ENCODE data around the gene SH3BP4.
A peak's percentile ranks its signal among the peaks of the same experiment; 100 is the strongest.

The SH3BP4 gene

GRCh38 chr2:235030936-235031335 lies 79.1 kb downstream of the SH3BP4 start:
- H3K27me3 Mint-ChIP-seq, result peaks cover 43% of the 10 kb centered on the region
- no peaks in the 10 kb centered on the region for H3K36me3 Mint-ChIP-seq (ENCODE audit: insufficient read depth)
- no peak for DNase-seq (ENCODE audit: low spot score in 2 of 2)
- H3K4me3 Mint-ChIP-seq, result no peak overlapping the region
- no peak for ATAC-seq (replicated peaks; ENCODE audit: extremely low read depth, poor library complexity, severe bottlenecking)
- H3K9me3 Mint-ChIP-seq, result no peaks in the 10 kb centered on the region
- H3K4me1 Mint-ChIP-seq, result no peaks in the 10 kb centered on the region
- no peak overlapping the region for H3K27ac Mint-ChIP-seq (ENCODE audit: low read depth)

- Mint-ChIP-seq H3K9me3 (no peaks in the 10 kb centered on the region), H3K4me1 (no peaks in the 10 kb centered on the region), H3K36me3 (ENCODE audit: insufficient read depth) (no peaks in the 10 kb centered on the region), H3K4me3 (no peak overlapping the region), H3K27ac (ENCODE audit: low read depth) (no peak overlapping the region), H3K27me3 (peaks cover 49% of the 10 kb centered on the region)
- ATAC-seq (replicated peaks; ENCODE audit: extremely low read depth, poor library complexity, severe bottlenecking) (no peak), DNase-seq (ENCODE audit: low spot score in 2 of 2) (no peak)
Observed at GRCh38 chr2:235031686-235032373, 80.0 kb downstream of the SH3BP4 start.

DNA sequence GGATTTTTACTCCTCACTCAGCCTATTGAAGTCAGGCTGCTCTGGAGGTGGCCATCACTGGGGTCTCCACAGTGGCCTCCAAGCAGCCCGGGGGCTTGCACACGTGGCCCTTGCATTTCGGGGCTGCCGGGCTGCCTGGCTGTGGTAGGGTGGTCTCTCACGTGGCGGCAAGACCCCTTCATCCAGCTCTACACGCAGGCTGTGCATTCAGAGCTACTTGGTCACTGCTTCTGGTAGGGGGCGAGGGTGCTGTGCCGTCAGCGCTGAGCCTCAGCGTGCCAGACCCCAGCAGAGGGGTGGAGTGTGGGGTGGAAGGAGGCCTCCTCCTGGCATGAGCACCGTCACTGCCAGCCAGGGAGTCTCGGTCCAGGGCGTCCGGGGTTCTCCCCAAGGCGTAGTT lies 80.6 kb downstream of the SH3BP4 start:
- H3K4me3 Mint-ChIP-seq, result no peak overlapping the region
- H3K9me3 Mint-ChIP-seq, result no peaks in the 10 kb centered on the region
- ATAC-seq (replicated peaks; ENCODE audit: extremely low read depth, poor library complexity, severe bottlenecking), result no peak
- H3K4me1 Mint-ChIP-seq, result no peaks in the 10 kb centered on the region
- no peaks in the 10 kb centered on the region for H3K36me3 Mint-ChIP-seq (ENCODE audit: insufficient read depth)
- no peak overlapping the region for H3K27ac Mint-ChIP-seq (ENCODE audit: low read depth)
- no peak for DNase-seq (ENCODE audit: low spot score in 2 of 2)
- H3K27me3 Mint-ChIP-seq, result peaks cover 46% of the 10 kb centered on the region

DNA sequence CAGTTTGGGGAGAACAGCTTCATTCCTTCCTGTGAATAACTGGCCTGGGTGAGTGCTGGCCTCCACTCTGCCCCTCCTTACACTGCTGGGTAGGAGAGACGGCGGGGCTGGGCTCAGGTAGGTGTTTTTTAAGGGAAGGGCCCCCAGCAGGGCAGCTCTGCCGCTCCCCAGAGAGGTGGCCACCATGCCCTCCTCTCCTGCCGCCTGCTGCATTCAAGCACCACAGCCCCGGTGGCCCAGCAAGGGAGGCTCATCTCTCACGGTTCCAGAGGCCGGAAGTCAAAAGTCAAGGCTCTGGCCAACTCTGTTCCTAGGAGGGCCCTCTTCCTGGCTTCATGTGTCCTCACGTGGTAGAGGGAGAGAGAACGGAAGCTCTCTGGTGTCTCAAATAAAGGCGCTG lies 81.1 kb downstream of the SH3BP4 start:
- Mint-ChIP-seq H3K4me3 (no peak overlapping the region), H3K27ac (ENCODE audit: low read depth) (no peak overlapping the region), H3K36me3 (ENCODE audit: insufficient read depth) (no peaks in the 10 kb centered on the region), H3K9me3 (no peaks in the 10 kb centered on the region), H3K4me1 (no peaks in the 10 kb centered on the region), H3K27me3 (peaks cover 41% of the 10 kb centered on the region)
- ATAC-seq (replicated peaks; ENCODE audit: extremely low read depth, poor library complexity, severe bottlenecking) (no peak), DNase-seq (ENCODE audit: low spot score in 2 of 2) (no peak)

DNA sequence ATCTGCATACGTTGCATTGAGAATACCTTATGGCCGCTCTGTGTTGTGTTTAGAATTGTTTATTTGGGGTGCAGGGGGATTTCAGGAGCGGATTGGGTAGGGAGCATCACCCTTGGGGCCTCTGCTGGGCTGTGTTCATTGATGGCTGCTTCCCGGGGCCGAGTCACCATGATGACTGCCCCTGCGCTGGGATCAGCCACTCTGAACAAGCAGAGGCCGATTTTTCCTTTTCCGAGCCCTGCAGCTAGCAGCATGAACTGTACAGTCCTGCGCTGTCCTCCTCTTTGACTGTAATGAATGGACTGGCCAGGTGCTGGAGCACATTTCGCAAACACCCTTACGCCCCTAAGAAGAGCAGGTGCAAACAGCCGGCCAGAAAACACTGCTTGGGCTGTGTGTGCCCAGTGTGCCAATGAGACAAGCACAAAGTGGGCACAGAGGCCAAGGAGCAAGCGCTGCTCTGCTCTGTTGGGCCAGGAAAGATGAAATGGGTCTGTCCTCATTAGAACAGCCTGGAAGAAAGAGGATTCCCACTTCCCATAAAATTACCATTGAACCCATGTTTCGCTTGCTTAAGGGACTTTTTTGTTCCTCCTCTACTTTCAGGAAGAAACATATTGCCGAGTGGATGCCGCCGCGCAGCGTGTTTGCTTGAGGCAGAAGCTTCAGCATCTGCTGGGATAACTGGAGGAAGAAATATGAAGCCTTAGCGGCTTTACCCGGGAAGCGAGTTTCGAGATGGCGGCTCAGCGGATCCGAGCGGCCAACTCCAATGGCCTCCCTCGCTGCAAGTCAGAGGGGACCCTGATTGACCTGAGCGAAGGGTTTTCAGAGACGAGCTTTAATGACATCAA lies 82.7 kb downstream of the SH3BP4 start:
- no peak overlapping the region for H3K27ac Mint-ChIP-seq (ENCODE audit: low read depth)
- no peak for DNase-seq (ENCODE audit: low spot score in 2 of 2)
- H3K4me1 Mint-ChIP-seq, result no peaks in the 10 kb centered on the region
- no peak overlapping the region for H3K4me3 Mint-ChIP-seq
- peaks cover 25% of the 10 kb centered on the region for H3K27me3 Mint-ChIP-seq
- no peak for ATAC-seq (replicated peaks; ENCODE audit: extremely low read depth, poor library complexity, severe bottlenecking)
- H3K9me3 Mint-ChIP-seq, result no peaks in the 10 kb centered on the region
- H3K36me3 Mint-ChIP-seq (ENCODE audit: insufficient read depth), result no peaks in the 10 kb centered on the region

DNA sequence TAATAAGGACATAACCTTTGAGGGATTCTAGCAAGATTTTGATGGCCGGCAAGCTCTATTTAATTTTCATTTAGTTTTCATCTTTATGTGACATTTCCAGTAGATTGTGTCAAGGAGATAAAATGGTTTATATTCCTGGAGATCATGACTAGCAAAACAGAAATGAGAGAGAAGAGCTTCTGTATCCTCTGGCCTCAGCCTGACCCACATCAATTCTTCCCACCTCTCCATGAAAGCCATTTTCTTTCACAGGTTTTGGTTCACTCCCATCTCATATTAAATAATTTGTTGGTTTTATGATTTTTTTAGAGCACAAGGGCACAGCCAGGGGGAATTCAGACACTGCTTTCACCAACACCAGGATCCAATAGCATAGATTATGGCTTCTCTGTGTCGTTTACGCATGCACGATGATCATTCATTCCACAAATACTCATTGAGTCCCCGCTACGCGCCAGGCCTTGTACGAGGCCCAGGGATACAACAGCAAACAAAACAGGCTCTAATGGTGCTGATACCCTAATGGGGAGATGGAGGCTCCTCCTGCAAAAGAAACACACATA lies 85.9 kb downstream of the SH3BP4 start:
- ATAC-seq (replicated peaks; ENCODE audit: extremely low read depth, poor library complexity, severe bottlenecking) (no peak), DNase-seq (ENCODE audit: low spot score in 2 of 2) (no peak)
- Mint-ChIP-seq H3K27me3 (peaks cover 13% of the 10 kb centered on the region), H3K4me1 (no peaks in the 10 kb centered on the region), H3K9me3 (no peaks in the 10 kb centered on the region), H3K4me3 (no peak overlapping the region), H3K27ac (ENCODE audit: low read depth) (no peak overlapping the region), H3K36me3 (ENCODE audit: insufficient read depth) (no peaks in the 10 kb centered on the region)

DNA sequence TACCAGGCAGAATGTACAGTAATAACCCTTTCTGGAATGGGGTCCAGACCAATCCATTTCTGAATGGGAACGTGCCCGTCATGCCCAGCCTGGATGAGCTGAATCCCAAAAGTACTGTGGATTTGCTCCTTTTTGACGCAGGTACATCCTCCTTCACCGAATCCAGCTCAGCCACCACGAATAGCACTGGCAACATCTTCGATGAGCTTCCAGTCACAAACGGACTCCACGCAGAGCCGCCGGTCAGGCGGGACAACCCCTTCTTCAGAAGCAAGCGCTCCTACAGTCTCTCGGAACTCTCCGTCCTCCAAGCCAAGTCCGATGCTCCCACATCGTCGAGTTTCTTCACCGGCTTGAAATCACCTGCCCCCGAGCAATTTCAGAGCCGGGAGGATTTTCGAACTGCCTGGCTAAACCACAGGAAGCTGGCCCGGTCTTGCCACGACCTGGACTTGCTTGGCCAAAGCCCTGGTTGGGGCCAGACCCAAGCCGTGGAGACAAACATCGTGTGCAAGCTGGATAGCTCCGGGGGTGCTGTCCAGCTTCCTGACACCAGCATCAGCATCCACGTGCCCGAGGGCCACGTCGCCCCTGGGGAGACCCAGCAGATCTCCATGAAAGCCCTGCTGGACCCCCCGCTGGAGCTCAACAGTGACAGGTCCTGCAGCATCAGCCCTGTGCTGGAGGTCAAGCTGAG lies 89.6 kb downstream of the SH3BP4 start:
- H3K36me3 Mint-ChIP-seq (ENCODE audit: insufficient read depth), result peaks cover 2% of the 10 kb centered on the region
- peaks cover 20% of the 10 kb centered on the region for H3K4me1 Mint-ChIP-seq
- no peak overlapping the region for H3K27ac Mint-ChIP-seq (ENCODE audit: low read depth)
- H3K9me3 Mint-ChIP-seq, result no peaks in the 10 kb centered on the region
- DNase-seq (ENCODE audit: low spot score in 2 of 2), result no peak
- ATAC-seq (replicated peaks; ENCODE audit: extremely low read depth, poor library complexity, severe bottlenecking), result no peak
- H3K4me3 Mint-ChIP-seq, result no peak overlapping the region
- peaks cover 24% of the 10 kb centered on the region for H3K27me3 Mint-ChIP-seq

DNA sequence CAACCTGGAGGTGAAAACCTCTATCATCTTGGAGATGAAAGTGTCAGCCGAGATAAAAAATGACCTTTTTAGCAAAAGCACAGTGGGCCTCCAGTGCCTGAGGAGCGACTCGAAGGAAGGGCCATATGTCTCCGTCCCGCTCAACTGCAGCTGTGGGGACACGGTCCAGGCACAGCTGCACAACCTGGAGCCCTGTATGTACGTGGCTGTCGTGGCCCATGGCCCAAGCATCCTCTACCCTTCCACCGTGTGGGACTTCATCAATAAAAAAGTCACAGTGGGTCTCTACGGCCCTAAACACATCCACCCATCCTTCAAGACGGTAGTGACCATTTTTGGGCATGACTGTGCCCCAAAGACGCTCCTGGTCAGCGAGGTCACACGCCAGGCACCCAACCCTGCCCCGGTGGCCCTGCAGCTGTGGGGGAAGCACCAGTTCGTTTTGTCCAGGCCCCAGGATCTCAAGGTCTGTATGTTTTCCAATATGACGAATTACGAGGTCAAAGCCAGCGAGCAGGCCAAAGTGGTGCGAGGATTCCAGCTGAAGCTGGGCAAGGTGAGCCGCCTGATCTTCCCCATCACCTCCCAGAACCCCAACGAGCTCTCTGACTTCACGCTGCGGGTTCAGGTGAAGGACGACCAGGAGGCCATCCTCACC lies 90.2 kb downstream of the SH3BP4 start:
- DNase-seq (ENCODE audit: low spot score in 2 of 2) (no peak), ATAC-seq (replicated peaks; ENCODE audit: extremely low read depth, poor library complexity, severe bottlenecking) (no peak)
- Mint-ChIP-seq H3K4me1 (peaks cover 20% of the 10 kb centered on the region), H3K36me3 (ENCODE audit: insufficient read depth) (peaks cover 2% of the 10 kb centered on the region), H3K27me3 (peaks cover 30% of the 10 kb centered on the region), H3K27ac (ENCODE audit: low read depth) (no peak overlapping the region), H3K4me3 (no peak overlapping the region), H3K9me3 (no peaks in the 10 kb centered on the region)

DNA sequence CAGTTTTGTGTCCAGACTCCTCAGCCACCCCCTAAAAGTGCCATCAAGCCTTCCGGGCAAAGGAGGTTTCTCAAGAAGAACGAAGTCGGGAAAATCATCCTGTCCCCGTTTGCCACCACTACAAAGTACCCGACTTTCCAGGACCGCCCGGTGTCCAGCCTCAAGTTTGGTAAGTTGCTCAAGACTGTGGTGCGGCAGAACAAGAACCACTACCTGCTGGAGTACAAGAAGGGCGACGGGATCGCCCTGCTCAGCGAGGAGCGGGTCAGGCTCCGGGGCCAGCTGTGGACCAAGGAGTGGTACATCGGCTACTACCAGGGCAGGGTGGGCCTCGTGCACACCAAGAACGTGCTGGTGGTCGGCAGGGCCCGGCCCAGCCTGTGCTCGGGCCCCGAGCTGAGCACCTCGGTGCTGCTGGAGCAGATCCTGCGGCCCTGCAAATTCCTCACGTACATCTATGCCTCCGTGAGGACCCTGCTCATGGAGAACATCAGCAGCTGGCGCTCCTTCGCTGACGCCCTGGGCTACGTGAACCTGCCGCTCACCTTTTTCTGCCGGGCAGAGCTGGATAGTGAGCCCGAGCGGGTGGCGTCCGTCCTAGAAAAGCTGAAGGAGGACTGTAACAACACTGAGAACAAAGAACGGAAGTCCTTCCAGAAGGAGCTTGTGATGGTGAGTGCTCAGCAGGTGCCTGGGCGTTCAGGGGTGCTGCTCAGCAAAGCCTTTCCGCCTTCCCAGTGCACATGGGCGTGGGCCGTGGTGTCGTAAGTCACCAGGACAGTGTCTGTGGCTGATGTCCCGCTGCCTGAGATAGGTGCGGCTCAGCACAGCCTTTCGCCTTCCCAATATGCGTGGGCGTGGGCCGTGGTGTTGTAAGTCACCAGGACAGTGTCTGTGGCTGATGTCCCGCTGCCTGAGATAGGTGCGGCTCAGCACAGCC lies 91.0 kb downstream of the SH3BP4 start:
- ATAC-seq (replicated peaks; ENCODE audit: extremely low read depth, poor library complexity, severe bottlenecking) (no peak), DNase-seq (ENCODE audit: low spot score in 2 of 2) (no peak)
- H3K27ac Mint-ChIP-seq (ENCODE audit: low read depth), result no peak overlapping the region
- no peaks in the 10 kb centered on the region for H3K9me3 Mint-ChIP-seq
- H3K27me3 Mint-ChIP-seq, result peaks cover 38% of the 10 kb centered on the region
- no peak overlapping the region for H3K4me3 Mint-ChIP-seq
- H3K36me3 Mint-ChIP-seq (ENCODE audit: insufficient read depth), result peaks cover 2% of the 10 kb centered on the region
- H3K4me1 Mint-ChIP-seq, result peaks cover 20% of the 10 kb centered on the region

DNA sequence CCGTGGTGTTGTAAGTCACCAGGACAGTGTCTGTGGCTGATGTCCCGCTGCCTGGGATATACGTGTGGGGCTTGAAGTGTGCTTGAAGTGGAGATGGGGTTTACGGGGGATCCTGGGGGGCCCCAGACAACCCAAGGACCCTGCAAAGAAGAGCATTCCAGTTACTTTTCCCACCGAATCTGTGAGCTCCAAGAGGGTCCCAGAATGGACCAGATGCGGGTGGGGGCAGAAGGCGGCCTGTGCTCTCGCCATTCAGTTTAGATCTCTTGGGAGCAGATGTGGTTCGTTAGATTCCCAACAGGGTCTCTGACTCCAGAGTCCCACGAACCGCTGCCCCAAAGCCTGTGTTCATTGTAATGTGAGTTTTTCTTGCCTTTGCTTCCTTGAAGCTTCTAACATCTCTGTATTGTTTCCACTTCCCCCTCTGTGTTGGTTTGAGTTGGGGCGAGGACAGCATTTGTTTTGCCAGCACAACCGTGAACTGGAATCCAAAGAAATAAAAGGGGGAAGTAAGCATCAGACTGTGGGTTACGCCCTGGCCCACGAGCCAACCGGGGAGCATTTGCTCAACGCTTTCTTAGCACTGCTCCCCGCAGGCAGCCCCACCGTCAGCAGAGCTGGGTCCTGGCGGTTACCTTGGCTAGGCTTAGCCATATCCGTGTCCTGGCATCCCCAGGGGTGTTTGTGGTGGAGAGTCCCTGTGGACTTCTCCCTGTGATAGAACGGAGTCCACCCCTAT lies 92.1 kb downstream of the SH3BP4 start:
- ATAC-seq (replicated peaks; ENCODE audit: extremely low read depth, poor library complexity, severe bottlenecking) (peak; percentile 58), DNase-seq (ENCODE audit: low spot score in 2 of 2) (no peak)
- Mint-ChIP-seq H3K36me3 (ENCODE audit: insufficient read depth) (peaks cover 2% of the 10 kb centered on the region), H3K4me1 (peaks cover 20% of the 10 kb centered on the region), H3K4me3 (no peak overlapping the region), H3K9me3 (no peaks in the 10 kb centered on the region), H3K27me3 (peaks cover 49% of the 10 kb centered on the region), H3K27ac (ENCODE audit: low read depth) (no peak overlapping the region)
